Measurements from ENCODE around the gene EPHX1. TPM values are rescaled to one million over a fixed set of nuclear protein-coding genes. Genes with fewer than 3 reads are reported as not detected.

The EPHX1 gene
- total RNA-seq, 1 donor from 2014 or later, result 142 TPM

DNA sequence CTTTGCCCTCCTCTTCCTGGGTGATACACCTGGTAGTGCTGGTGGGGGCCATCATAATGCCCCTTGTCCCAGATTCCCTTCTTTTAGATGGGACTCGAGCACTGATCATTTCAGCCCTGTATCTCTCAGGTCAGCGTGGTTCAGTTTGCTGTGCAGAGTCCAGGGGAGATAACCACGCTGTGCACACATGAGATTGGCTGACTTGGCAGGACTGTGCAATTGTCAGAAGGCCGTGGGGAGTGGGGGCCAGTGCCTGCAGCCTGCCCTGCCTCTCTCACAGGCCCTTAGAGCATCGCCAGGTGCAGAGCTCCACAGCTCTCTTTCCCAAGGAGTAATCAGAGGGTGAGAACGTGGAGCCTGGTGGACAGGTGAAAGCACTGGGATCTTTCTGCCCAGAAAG is 15.2 kb downstream of the EPHX1 start:
- H3K9me3 ChIP-seq, result no peaks in the 10 kb centered on the region
- no peak overlapping the region for H3K4me3 ChIP-seq
- peaks cover 71% of the 10 kb centered on the region for H3K4me1 ChIP-seq
- peak overlapping the region; percentile 40 for H3K27ac ChIP-seq
- H3K36me3 ChIP-seq, result peaks cover 0 to 15% of the 10 kb centered on the region in 2 donors
- TF ChIP-seq, protein P1, sequence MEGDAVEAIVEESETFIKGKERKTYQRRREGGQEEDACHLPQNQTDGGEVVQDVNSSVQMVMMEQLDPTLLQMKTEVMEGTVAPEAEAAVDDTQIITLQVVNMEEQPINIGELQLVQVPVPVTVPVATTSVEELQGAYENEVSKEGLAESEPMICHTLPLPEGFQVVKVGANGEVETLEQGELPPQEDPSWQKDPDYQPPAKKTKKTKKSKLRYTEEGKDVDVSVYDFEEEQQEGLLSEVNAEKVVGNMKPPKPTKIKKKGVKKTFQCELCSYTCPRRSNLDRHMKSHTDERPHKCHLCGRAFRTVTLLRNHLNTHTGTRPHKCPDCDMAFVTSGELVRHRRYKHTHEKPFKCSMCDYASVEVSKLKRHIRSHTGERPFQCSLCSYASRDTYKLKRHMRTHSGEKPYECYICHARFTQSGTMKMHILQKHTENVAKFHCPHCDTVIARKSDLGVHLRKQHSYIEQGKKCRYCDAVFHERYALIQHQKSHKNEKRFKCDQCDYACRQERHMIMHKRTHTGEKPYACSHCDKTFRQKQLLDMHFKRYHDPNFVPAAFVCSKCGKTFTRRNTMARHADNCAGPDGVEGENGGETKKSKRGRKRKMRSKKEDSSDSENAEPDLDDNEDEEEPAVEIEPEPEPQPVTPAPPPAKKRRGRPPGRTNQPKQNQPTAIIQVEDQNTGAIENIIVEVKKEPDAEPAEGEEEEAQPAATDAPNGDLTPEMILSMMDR (IDR thresholded peaks at IDR 0.05), result no peak
- TF ChIP-seq POLR2AphosphoS5 (IDR thresholded peaks at IDR 0.05; ENCODE audit: insufficient read depth in 1 of 2, low read depth in 1 of 2) (no peak), POLR2A (IDR thresholded peaks at IDR 0.05) (no peak)
- intact Hi-C loops (cut with DNase I), result no loop called here
- H3K27me3 ChIP-seq, result no peaks in the 10 kb centered on the region
- no peak for DNase-seq (ENCODE audit: extremely low spot score in 2 of 2)

DNA sequence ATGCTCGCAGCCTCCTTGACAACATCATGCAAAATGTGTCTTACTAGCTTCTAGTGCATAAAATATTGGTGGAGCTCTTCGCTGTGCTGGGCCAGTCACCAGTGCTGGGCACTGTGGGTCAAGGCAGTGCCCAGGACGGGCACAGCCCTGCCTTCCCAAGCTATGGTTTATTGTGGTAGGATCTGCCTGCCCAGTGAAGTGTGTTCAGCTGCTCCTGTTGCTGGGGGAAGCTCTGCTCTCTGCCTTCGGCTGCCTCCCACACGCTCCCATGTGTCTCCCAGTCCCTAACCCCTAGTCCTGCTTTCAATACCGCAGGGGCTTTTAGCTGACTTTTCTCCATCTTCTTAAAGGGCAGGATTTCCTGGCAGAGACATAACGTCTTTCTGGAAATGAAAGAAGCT is 15.7 kb downstream of the EPHX1 start:
- peak overlapping the region; percentile 40 for H3K27ac ChIP-seq
- H3K27me3 ChIP-seq, result no peaks in the 10 kb centered on the region
- H3K4me3 ChIP-seq, result no peak overlapping the region
- peaks cover 0 to 20% of the 10 kb centered on the region in 2 donors for H3K36me3 ChIP-seq
- no peak for DNase-seq (ENCODE audit: extremely low spot score in 2 of 2)
- intact Hi-C loops (cut with DNase I), result no loop called here
- H3K4me1 ChIP-seq, result peaks cover 66% of the 10 kb centered on the region
- no peaks in the 10 kb centered on the region for H3K9me3 ChIP-seq
- TF ChIP-seq, protein P1 (IDR thresholded peaks at IDR 0.05), result no peak
- TF ChIP-seq POLR2A (IDR thresholded peaks at IDR 0.05) (no peak), POLR2AphosphoS5 (IDR thresholded peaks at IDR 0.05; ENCODE audit: insufficient read depth in 1 of 2, low read depth in 1 of 2) (no peak)

DNA sequence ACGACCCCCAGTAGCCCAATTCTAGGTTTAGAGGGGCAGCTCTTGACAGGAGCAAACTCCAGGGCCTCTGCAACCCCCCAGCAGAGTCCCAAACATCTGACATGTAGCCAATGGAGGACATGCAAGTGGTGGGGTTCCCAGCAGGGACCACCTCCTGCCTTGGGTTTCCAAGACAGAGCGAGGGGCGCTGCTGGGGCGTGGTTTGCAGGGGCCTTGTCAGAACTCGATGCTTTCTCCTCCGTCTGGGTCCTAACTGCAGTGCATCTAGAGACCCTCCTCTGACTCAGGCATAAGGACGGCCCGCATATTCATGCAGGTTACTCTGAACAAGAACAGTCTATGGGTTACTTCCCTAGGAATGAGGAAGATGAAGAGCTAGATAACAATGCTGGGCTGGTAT is 17.2 kb downstream of the EPHX1 start:
- intact Hi-C loops (cut with DNase I), result no loop called here
- peaks cover 0 to 32% of the 10 kb centered on the region in 2 donors for H3K36me3 ChIP-seq
- no peaks in the 10 kb centered on the region for H3K27me3 ChIP-seq
- TF ChIP-seq POLR2AphosphoS5 (IDR thresholded peaks at IDR 0.05; ENCODE audit: insufficient read depth in 1 of 2, low read depth in 1 of 2) (no peak), POLR2A (IDR thresholded peaks at IDR 0.05) (no peak)
- TF ChIP-seq, protein P1 (IDR thresholded peaks at IDR 0.05), result no peak
- DNase-seq (ENCODE audit: extremely low spot score in 2 of 2), result no peak
- H3K27ac ChIP-seq, result peak overlapping the region; percentile 12
- H3K4me1 ChIP-seq, result peaks cover 51% of the 10 kb centered on the region
- no peak overlapping the region for H3K4me3 ChIP-seq
- H3K9me3 ChIP-seq, result no peaks in the 10 kb centered on the region

DNA sequence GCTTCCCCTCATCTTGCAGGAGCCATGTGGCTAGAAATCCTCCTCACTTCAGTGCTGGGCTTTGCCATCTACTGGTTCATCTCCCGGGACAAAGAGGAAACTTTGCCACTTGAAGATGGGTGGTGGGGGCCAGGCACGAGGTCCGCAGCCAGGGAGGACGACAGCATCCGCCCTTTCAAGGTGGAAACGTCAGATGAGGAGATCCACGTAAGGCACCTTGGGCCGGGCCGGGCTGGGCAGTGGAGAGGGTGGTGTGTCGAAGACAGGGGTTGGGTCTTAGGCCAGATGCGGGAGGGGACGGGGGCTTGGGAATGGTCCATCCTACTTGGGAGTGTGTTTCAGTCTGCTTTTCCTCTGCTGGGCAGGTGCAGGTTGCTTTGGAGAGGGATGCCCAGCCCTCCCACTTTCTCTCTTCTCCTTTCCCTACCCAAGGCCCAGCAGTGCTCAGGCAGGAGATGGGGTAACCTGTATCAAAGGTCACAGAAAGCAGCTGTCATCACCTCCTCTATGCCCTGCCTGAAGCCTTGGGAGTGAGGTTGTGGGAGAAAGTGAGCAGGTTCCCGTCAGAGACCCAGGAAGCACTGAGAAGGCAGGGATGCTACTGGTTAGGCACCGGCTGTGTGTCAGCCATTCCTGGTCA is 18.9 kb downstream of the EPHX1 start:
- TF ChIP-seq, protein P1 (IDR thresholded peaks at IDR 0.05), result no peak
- no peak for TF ChIP-seq POLR2AphosphoS5 (IDR thresholded peaks at IDR 0.05; ENCODE audit: insufficient read depth in 1 of 2, low read depth in 1 of 2)
- TF ChIP-seq POLR2A (IDR thresholded peaks at IDR 0.05), result no peak
- Histone ChIP-seq H3K9me3 (no peaks in the 10 kb centered on the region), H3K4me3 (no peak overlapping the region), H3K27me3 (no peaks in the 10 kb centered on the region), H3K27ac (no peak overlapping the region), H3K36me3 (peaks cover 0 to 48% of the 10 kb centered on the region in 2 donors), H3K4me1 (peaks cover 33% of the 10 kb centered on the region)
- no peak for DNase-seq (ENCODE audit: extremely low spot score in 2 of 2)
- intact Hi-C loops (cut with DNase I), result no loop called here

DNA sequence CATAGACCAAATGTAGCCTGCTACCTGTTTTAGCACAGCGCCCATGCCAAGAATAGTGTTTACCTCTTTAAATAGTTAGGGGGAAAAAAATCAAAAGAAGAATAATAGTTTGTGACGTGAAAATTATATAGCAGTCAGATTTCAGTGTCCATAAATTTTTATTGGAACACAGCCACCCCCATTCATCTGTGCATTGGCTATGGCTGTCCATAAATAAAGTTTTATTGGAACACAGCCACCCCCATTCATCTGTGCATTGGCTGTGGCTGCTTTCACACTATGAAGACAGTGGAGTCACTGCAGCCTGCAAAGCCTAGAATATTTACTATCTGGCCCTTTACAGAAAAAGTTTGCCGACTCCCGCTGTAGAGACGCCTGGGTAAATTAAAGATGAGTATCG is 20.9 kb downstream of the EPHX1 start:
- Histone ChIP-seq H3K27ac (no peak overlapping the region), H3K4me3 (no peak overlapping the region), H3K27me3 (no peaks in the 10 kb centered on the region), H3K9me3 (no peaks in the 10 kb centered on the region), H3K36me3 (peaks cover 0 to 53% of the 10 kb centered on the region in 2 donors), H3K4me1 (peaks cover 30% of the 10 kb centered on the region)
- DNase-seq (ENCODE audit: extremely low spot score in 2 of 2), result no peak
- TF ChIP-seq POLR2A (IDR thresholded peaks at IDR 0.05), result no peak
- TF ChIP-seq, protein P1 (IDR thresholded peaks at IDR 0.05), result no peak
- intact Hi-C loops (cut with DNase I), result no loop called here

Measured in vagina (tissue), 2 donors.